HG03354 (cell line): ENCODE measurements around the gene ERCC2.

Experiments used
- ATAC-seq: cut with Tn5 transposase; IDR thresholded peaks from one replicate; pipeline ENCODE4 v1.9.1; 2021; ENCODE audit warnings: mild to moderate bottlenecking; ENCODE audit not compliant: unreplicated experiment, poor library complexity, severe bottlenecking

ERCC2 gene

DNA sequence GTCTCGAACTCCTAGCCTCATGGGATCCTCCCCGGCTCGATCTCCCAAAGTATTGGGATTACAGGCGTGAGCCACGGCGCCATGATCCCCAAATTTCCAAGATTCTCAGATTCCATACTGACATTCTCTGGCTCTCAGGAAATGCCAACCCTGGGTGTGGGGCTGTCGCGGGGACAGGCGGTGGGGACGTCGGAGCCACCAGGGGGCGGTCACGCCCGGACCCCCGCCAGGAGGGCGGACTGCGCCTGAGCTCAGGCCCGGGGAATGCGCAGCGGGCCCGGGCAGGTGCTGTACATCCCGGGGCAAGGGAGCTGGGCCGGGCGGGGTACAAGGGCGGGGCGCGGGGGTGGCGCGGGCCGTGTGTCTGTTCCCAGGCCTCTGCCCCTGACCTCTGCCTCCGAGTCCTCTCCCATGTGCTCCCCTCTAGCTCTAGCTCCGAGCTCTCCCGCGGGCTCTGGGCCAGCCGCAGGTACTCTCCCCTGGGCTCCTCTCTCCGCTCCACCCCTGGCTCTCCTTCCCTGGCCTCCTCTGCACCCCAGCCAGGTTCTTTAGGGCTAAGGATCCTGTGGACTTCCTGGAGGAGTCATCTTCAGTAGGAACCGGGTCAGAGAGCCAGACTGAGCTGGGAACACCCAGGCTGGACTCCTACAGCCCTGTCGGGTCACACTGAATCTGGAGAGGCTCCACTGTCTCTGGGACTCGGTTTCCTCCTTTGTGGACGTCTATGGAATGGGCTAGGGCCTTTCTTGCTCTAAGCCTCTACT is 32.1 kb upstream of the ERCC2 start:
- ATAC-seq: no peak

DNA sequence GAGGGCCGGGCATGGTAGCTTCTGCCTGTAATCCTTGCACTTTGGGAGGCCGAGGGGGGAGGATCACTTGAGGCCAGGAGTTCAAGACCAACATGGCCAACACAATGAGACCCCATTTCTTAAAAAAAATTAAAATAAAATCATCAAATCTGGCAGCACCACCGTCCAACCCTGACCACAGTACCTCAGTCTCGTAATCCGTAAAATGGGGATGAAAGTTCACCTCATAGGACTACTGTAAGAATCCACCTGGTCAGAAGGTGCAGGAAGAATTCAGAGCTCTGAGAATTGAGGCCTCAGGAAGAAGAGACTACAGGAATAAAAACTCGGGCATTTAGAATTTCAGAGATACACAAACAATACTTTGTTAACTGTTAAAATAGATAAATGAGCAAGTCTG is 31.4 kb upstream of the ERCC2 start:
- ATAC-seq: no peak

- no peak for ATAC-seq
Measured at GRCh38 chr19:45400192-45400591, 29.8 kb upstream of the ERCC2 start.

DNA sequence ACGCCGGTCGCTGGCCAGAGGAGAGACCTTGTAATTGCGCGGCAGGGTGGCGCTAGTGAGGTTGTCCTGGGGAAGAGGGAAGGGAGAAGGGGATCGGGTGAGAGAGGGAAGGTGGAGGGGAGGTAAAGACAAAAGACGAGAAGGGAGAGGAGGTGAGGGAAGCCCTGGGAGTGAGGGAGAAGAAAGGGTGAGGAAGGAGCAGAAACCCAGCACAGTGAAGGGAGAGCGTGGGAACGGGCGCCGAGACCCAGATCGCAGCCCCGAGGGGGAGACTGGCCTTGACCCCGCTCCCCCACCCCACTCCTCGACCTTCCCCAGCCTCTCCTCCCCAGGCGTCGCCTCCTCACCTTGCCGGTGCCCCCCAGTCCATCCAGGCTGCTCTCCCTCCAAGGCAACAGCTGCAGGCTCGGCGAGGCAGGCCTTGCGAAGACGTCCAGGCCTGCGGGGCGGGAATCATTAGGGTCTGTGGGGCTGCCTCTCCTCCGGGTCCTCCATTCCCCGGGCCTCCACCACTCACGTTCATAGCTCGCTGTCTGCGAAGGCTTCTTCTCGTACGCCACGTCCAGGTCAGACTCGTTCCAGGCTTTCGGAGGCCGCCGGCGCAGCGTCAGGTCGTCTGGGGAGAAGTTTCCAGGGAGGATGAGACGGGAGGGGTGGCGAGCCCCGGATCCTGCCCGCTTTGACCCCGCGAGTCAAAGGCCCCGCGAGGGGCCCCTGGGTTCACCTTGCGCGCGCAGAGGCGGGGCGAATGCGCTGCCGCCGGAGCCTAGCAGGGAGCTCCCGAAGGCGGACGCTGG is 25.6 kb upstream of the ERCC2 start:
- ATAC-seq: no peak

GRCh38 chr19:45391871-45392665 is 21.7 kb upstream of the ERCC2 start:
- ATAC-seq: no peak

GRCh38 chr19:45391346-45391745 is 21.0 kb upstream of the ERCC2 start:
- no peak for ATAC-seq

DNA sequence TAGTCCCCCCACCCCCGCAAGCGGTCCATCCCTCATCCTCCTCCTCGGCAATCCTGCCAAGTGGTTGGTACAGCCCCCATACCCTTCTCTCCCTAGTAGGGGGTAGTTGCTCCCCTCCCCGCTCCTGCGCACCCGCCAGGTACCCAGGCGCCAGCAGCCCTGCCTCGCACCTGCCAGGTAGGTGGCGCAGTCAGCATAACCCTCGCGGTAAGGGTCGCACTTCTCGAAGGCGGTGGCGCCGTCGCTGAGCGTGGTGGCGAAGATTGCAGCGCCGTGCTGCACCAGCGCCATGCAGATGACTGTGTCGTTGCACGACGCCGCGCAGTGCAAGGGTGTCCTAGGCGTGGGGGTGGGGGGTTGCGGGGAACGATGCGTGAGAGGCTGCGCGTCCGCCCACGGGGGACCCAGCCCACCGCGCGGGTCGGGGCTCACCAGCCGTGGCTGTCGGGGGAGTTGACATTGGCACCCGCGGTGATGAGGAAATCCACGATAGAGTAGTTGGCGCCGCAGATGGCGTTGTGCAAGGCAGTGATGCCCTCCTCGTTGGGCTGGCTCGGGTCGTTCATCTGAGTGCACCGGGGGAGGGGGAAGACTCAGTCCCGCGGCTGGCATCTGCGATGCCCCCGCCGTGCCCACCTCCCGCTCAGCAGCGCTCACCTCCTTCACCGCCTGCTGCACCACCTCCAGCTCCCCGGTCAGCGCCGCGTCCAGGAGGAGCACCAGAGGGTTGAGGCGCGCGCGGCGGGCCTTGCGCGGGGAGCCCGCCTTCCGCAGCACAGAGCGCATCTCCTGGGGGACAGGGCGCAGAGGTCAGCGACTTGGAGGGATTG is 15.2 kb upstream of the ERCC2 start:
- ATAC-seq: no peak

- no peak for ATAC-seq
Measured at GRCh38 chr19:45382426-45382825, 12.1 kb upstream of the ERCC2 start.

DNA sequence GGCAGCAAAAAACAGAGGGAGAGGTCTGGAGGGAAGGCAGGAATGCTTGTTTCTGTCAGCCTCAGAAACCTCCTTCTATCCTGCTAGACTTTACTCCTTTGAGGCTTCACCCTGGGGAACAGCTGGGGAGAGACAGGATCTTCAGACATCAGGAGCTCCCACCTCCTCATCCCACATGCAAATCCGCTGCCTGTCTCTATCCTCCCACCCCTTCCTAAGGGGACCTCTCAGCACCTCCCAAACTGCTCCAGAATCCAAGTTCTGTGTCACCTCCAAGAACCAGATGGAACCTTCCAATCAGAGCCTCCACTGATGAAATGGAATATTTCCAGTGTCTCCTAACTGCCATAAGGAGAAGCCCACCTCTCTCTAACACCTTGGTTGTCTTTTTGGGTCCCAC is 9.7 kb upstream of the ERCC2 start:
- no peak for ATAC-seq

GRCh38 chr19:45376045-45376724 is 5.8 kb upstream of the ERCC2 start:
- no peak for ATAC-seq

- no peak for ATAC-seq
Measured at GRCh38 chr19:45368737-45369340, 1.5 kb downstream of the ERCC2 start.

DNA sequence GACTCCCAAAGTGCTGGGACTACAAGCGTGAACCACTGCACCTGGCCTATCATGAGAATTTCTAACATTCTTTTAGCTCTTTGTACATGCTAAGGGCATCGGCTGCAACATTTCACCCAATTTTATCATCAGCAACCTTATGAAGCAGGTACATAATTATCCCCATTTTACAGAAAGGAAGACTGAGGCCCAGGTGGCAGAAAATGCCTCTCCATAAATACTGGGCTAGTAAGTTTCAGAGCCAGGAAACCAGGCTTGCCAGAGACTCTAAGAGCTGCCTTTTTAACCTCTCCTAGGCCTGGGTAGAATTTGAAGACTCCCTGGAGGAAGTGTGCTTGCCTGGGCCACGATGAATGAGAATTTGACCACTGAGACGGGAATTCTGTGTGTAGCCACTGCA is 2.2 kb downstream of the ERCC2 start:
- ATAC-seq: no peak

GRCh38 chr19:45364696-45365095 is 5.7 kb downstream of the ERCC2 start:
- no peak for ATAC-seq

GRCh38 chr19:45363861-45364459 is 6.4 kb downstream of the ERCC2 start:
- ATAC-seq: no peak

- ATAC-seq: no peak
Measured at GRCh38 chr19:45362291-45362690, 8.1 kb downstream of the ERCC2 start.

- no peak for ATAC-seq
Measured at GRCh38 chr19:45361608-45362007, 8.8 kb downstream of the ERCC2 start.

- no peak for ATAC-seq
Measured at GRCh38 chr19:45358213-45358792, 12.1 kb downstream of the ERCC2 start.

DNA sequence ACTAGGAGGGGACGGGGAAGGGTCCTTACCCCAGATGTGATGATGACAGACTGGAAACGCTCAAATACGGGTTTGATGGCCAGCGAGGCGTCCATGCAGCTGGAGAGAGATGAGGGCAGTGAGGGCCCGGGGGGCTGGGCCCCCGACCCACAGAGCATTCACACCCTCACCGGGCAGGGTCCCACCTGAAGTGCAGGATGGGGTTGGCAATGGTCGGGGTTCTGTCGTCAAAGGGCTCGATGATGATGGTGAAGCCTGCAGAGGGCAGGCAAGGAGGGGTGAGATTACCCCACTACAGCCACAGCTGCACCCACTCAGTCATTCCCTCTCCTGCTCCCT is 13.0 kb downstream of the ERCC2 start:
- no peak for ATAC-seq
